ENCODE data around the gene SYT8. TPM values are rescaled to one million over a fixed set of nuclear protein-coding genes. Genes with fewer than 3 reads are reported as not detected.

Gene SYT8
- total RNA-seq, 2 donors from 2014 or later = 3.4 to 3.6 TPM

- no peak for TF ChIP-seq CTCF (IDR thresholded peaks at IDR 0.05)
- no peak overlapping the region for H3K4me3 ChIP-seq
- DNase-seq (ENCODE audit: low spot score) = no peak
- H3K27me3 ChIP-seq (replicated peaks; ENCODE audit: insufficient read depth) = no peaks in the 10 kb centered on the region
- H3K4me1 ChIP-seq (ENCODE audit: control insufficient read depth in 1 of 2, low read depth in 2 of 2) = no peaks in the 10 kb centered on the region
- H3K27ac ChIP-seq = no peak overlapping the region
- ATAC-seq (ENCODE audit: insufficient number of reproducible peaks, low FRiP score, low read depth) = no peak
- H3K9me3 ChIP-seq = no peaks in the 10 kb centered on the region
- no peaks in the 10 kb centered on the region for H3K36me3 ChIP-seq
Measured at GRCh38 chr11:1843796-1844195, 9.0 kb downstream of the SYT8 start.

- Histone ChIP-seq H3K4me1 (ENCODE audit: control insufficient read depth in 1 of 2, low read depth in 2 of 2) (no peaks in the 10 kb centered on the region), H3K9me3 (no peaks in the 10 kb centered on the region), H3K36me3 (no peaks in the 10 kb centered on the region), H3K27ac (no peak overlapping the region), H3K4me3 (no peak overlapping the region), H3K27me3 (replicated peaks; ENCODE audit: insufficient read depth) (no peaks in the 10 kb centered on the region)
- TF ChIP-seq CTCF (IDR thresholded peaks at IDR 0.05) = no peak
- no peak for ATAC-seq (ENCODE audit: insufficient number of reproducible peaks, low FRiP score, low read depth)
- DNase-seq (ENCODE audit: low spot score) = no peak
Measured at GRCh38 chr11:1844221-1845094, 9.7 kb downstream of the SYT8 start.

DNA sequence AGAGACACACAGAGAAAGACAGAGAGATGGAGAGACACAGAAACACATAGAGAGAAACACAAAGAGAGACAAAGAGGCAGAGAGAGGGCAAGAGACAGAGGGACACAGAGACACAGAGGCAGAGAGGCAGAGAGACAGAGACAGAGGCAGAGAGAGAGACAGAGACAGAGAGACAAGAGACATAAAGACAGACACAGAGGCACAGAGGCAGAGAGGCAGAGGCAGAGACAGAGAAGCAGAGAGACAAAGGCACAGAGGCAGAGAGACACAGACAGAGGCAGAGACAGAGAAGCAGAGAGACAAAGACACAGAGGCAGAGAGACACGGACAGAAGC is 10.3 kb downstream of the SYT8 start:
- no peaks in the 10 kb centered on the region for H3K27me3 ChIP-seq (replicated peaks; ENCODE audit: insufficient read depth)
- no peak overlapping the region for H3K4me3 ChIP-seq
- no peaks in the 10 kb centered on the region for H3K9me3 ChIP-seq
- TF ChIP-seq CTCF (IDR thresholded peaks at IDR 0.05) = no peak
- no peaks in the 10 kb centered on the region for H3K36me3 ChIP-seq
- ATAC-seq (ENCODE audit: insufficient number of reproducible peaks, low FRiP score, low read depth) (no peak), DNase-seq (ENCODE audit: low spot score) (no peak)
- H3K4me1 ChIP-seq (ENCODE audit: control insufficient read depth in 1 of 2, low read depth in 2 of 2) = no peaks in the 10 kb centered on the region
- no peak overlapping the region for H3K27ac ChIP-seq

DNA sequence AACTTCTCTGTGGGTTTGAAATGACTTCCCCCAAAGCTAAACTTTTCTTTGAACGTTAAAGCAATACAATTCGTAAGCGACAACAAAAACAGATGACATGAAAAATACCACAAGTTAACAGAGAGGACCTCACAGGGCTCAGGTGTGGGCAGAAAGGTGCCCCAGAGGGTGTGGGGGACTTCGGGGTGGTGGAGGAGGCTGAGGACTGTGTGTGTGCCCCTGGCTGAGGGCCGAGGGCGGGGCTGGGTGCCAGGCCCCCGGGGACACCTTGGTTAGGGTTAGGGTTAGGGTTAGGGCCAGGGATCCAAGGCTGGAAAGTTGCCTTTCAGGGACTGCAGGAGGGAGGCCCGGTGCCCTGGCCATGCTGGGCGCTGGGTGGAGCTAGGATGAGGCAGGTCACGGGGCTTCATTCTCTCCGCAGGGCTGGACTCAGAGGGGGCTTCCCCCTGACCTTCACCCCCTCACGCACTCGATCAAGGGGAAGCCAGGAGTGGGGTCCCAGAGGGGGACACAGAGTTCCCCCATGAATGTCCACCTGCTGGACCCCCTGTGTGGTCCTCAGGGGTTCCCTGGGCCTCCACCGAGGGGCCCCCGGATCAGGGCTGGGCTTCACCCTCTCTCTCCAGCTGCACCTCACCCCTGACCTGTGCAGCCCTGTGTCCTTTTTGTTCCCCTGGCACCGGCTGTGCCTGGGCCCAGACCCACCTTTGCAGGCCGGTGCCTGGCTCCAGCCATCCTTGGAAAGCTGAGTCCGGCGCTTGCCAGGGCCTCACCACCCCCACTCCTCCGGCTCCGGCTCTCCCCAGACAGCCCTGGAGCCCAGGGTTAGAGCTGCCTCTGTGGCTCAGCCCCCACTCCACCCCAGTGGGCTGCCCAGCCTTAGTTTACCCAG is 11.0 kb downstream of the SYT8 start:
- no peak for TF ChIP-seq CTCF (IDR thresholded peaks at IDR 0.05)
- no peak overlapping the region for H3K4me3 ChIP-seq
- ATAC-seq (ENCODE audit: insufficient number of reproducible peaks, low FRiP score, low read depth) (no peak), DNase-seq (ENCODE audit: low spot score) (no peak)
- H3K27ac ChIP-seq = no peak overlapping the region
- no peaks in the 10 kb centered on the region for H3K9me3 ChIP-seq
- H3K27me3 ChIP-seq (replicated peaks; ENCODE audit: insufficient read depth) = no peaks in the 10 kb centered on the region
- H3K36me3 ChIP-seq = no peaks in the 10 kb centered on the region
- H3K4me1 ChIP-seq (ENCODE audit: control insufficient read depth in 1 of 2, low read depth in 2 of 2) = no peaks in the 10 kb centered on the region

GRCh38 chr11:1846453-1846932 is 11.7 kb downstream of the SYT8 start:
- no peak for TF ChIP-seq CTCF (IDR thresholded peaks at IDR 0.05)
- Histone ChIP-seq H3K4me1 (ENCODE audit: control insufficient read depth in 1 of 2, low read depth in 2 of 2) (peaks cover 0 to 4% of the 10 kb centered on the region in 2 donors), H3K4me3 (no peak overlapping the region), H3K36me3 (no peaks in the 10 kb centered on the region), H3K27me3 (replicated peaks; ENCODE audit: insufficient read depth) (no peaks in the 10 kb centered on the region), H3K9me3 (no peaks in the 10 kb centered on the region), H3K27ac (no peak overlapping the region)
- DNase-seq (ENCODE audit: low spot score) (no peak), ATAC-seq (ENCODE audit: insufficient number of reproducible peaks, low FRiP score, low read depth) (no peak)
